Activated CD8-positive, alpha-beta memory T cell treated with anti-CD3 and anti-CD28 coated beads for 36 hours (primary cell): ENCODE measurements around the gene MSL1. TPM values are rescaled to one million over a fixed set of nuclear protein-coding genes. Genes with fewer than 3 reads are reported as not detected.

ENCODE experiments used
- CTCF ChIA-PET: fragments of 350-600 bp; sonication (Branson Sonifier 250); formaldehyde crosslinking; loops from one replicate; lab custom pipeline; 2021; ENCODE audit warnings: antibody characterized with exemption; lab: Charles Lee
- POLR2A ChIA-PET: fragments of 350-600 bp; sonication (Branson Sonifier 250); formaldehyde crosslinking; loops from one replicate; lab custom pipeline; 2021; ENCODE audit warnings: antibody characterized with exemption; lab: Charles Lee
- total RNA-seq, 2 experiments: library from RNA; stranded (reverse); gene quantifications; one replicate each; pipeline ENCODE4 v1.2.3, GENCODE V29; 2021

Gene MSL1
- total RNA-seq, 2 experiments from 2014 or later, result 80.5 to 84.8 TPM

DNA sequence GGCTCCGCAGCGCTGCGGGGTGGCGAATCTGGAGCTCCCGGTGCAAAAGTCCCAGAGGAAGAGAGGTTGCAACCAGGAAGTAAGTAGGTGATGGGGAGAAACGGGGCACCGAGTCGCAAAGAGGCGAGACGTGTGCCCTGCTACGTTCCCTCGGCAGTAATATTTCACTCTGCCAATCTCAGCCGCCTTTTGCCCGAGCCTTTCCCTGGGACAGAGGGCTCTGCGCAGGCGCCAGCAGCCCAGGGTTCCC lies 21.4 kb upstream of the MSL1 start, which contains the start of gene NR1D1:
Gene NR1D1, minus strand, starts transcription at position 171 of the 250 bp plus-strand sequence. CDS start 495 bp downstream, outside the sequence.
- ChIA-PET POLR2A (interaction anchor here (0.5 to 1.5 kb wide), 5 partner anchors 13 to 37 kb away, joined by 3 to 7 read pairs (median 5); partner anchors contain the start of gene THRA), CTCF (interaction anchor here (0.6 to 12.0 kb wide), 6 partner anchors 11 to 353 kb away, joined by 3 to 104 read pairs (median 8); no protein-coding TSS in a partner anchor)

DNA sequence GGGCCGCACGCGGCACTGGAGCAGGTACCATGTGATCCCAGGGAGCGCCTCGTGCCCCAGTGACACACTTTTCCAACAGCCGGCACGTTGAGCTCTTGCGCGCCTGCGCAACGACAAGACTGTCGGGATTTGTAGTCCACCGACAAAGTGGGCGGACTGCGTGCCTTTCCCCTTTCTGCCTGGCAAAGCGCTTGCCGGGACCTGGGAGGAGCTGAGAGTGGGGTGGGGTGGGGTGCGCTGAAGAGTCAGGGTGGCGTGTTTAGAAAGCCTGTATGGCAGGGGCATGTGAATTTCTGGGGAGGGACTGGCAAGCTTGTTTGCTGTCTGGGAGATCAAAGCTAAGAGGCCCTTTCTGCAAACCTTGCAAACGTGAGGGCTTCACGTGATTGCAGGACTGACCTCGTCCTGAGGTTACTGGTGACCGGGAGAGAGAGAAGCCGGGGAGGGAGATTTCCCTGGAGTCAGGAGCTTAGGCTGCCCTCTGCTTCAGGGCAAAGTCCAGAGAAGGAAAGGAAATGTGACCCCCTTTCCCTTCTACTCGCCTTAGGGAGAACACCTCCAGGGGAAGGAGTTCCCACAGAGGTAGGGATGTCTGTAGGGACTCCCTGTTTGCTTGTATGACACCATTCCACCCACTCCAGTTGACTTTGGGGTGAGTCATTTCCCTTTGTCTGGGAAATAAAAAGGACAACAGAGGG lies 21.0 kb upstream of the MSL1 start:
- ChIA-PET POLR2A (interaction anchor here (0.5 to 1.5 kb wide), 5 partner anchors 13 to 38 kb away, joined by 3 to 7 read pairs (median 5); partner anchors contain the start of gene THRA), CTCF (interaction anchor here (0.6 to 12.0 kb wide), 6 partner anchors 11 to 353 kb away, joined by 3 to 104 read pairs (median 8); no protein-coding TSS in a partner anchor)

GRCh38 chr17:40101367-40102210 lies 20.2 kb upstream of the MSL1 start:
- POLR2A ChIA-PET, result interaction anchor here (1.2 to 1.5 kb wide), 2 partner anchors 12 to 33 kb away, joined by 5 to 7 read pairs; no protein-coding TSS in a partner anchor
- CTCF ChIA-PET, result interaction anchor here (0.6 to 12.0 kb wide), 5 partner anchors 10 to 67 kb away, joined by 3 to 104 read pairs (median 4); partner anchors contain the start of gene THRA

DNA sequence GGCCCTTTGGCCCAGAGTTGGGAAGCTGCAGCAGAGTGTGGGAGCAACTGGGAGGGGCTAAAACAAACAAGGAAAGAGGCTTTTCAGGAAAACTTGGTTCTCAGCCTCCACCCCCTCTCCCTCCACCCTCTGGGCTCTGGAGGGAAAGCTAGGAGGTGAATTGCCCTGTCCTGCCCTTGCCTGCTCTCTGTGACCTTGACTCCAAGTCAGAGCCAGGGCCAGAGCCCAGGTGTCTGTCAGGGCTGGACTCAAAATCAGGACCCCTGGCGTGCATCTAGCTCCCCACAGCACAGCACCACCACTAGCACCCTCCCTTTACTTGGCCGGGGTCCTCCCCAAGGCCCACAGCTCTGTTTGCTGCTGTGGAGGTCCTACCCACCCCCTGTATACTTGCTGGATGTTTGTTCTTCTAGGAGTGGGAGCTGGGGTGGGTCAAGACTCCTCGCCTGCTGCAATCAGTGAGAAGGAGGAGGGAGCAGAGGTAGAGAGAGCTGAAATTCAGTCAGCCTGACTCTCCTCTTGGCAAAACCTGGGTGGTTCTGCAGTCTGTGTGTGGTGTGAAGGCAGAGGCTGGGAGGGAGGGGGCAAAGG lies 18.6 kb upstream of the MSL1 start:
- CTCF ChIA-PET, result interaction anchor here (1.2 to 12.0 kb wide), 4 partner anchors 8 to 34 kb away, joined by 4 to 104 read pairs (median 6); no protein-coding TSS in a partner anchor
- POLR2A ChIA-PET, result interaction anchor here (0.9 kb wide), 1 partner anchor 10 kb away, joined by 3 read pairs; no protein-coding TSS in a partner anchor

DNA sequence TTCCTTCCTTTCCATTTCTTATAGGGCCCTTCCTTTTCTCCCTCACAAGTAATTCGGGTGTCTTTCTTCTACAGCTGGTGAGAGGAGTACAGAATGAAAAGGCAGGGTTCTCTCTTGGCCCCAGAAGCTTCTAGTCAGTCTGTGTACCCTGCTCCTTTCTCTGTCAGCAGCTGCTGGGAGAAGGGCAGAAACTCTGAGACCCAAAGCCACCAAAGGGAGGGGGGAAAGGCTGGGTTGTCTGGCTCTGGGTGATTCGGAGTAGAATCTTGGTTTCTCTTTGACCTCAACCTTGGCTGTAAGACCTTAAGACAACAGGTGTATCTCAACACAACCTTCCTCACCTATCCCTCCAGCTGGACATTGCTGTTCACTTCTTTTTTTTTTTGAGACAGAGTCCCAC lies 18.1 kb upstream of the MSL1 start:
- ChIA-PET CTCF (interaction anchor here (1.2 to 12.0 kb wide), 4 partner anchors 8 to 34 kb away, joined by 4 to 104 read pairs (median 6); no protein-coding TSS in a partner anchor), POLR2A (interaction anchor here (0.9 kb wide), 1 partner anchor 10 kb away, joined by 3 read pairs; no protein-coding TSS in a partner anchor)

DNA sequence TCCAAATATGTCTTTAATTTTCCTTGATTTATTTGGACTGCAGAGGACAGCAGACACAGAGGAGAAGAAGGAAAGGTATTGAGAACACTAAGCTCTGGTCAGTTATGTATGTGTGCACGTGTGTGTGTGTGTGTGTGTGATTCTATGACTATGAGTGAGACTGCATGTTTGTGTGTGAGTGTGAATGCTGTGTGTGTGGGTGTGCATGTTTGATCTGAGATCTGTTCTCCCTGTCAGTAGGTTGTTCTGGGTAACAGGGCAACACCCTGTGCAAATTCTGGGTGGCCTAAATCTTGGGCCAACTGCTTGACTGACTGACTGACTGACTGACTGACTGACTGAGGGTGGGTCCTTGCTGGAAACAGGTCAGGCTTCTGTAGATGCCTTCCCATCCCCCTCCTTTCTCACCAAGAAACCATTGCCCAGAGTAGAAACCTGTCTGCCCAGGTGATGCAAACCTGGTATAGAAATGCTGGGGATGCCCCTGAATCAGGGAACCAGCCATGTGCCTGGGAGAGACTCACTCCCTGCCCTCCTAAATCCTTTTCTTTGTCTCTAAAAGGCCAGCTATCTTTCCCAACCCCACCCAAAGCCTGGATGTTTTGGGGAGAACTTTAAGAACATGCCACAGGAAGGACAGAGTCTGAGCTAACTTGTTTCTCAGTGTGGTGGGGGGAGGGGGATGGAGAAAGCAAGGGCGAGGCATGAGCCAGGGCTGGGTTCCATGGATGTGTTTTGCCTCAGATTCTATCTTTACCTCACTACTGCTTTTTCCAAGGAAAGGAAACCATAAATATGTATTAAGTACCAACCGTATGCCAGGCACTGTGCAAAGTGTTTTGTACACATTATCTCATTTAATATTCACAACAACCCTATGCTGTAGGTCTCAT lies 16.9 kb upstream of the MSL1 start:
- CTCF ChIA-PET, result no interaction called here
- POLR2A ChIA-PET, result no interaction called here

GRCh38 chr17:40105861-40106759 lies 15.7 kb upstream of the MSL1 start:
- ChIA-PET POLR2A (interaction anchor here (0.6 to 1.1 kb wide), 2 partner anchors 21 to 37 kb away, joined by 3 to 4 read pairs; no protein-coding TSS in a partner anchor), CTCF (interaction anchor here (1.1 kb wide), 1 partner anchor 42 kb away, joined by 5 read pairs; no protein-coding TSS in a partner anchor)

GRCh38 chr17:40106760-40107521 lies 14.8 kb upstream of the MSL1 start:
- ChIA-PET POLR2A (interaction anchor here (0.6 to 1.1 kb wide), 2 partner anchors 20 to 38 kb away, joined by 3 to 4 read pairs; no protein-coding TSS in a partner anchor), CTCF (interaction anchor here (0.9 to 1.1 kb wide), 2 partner anchors 8 to 43 kb away, joined by 3 to 5 read pairs; no protein-coding TSS in a partner anchor)

DNA sequence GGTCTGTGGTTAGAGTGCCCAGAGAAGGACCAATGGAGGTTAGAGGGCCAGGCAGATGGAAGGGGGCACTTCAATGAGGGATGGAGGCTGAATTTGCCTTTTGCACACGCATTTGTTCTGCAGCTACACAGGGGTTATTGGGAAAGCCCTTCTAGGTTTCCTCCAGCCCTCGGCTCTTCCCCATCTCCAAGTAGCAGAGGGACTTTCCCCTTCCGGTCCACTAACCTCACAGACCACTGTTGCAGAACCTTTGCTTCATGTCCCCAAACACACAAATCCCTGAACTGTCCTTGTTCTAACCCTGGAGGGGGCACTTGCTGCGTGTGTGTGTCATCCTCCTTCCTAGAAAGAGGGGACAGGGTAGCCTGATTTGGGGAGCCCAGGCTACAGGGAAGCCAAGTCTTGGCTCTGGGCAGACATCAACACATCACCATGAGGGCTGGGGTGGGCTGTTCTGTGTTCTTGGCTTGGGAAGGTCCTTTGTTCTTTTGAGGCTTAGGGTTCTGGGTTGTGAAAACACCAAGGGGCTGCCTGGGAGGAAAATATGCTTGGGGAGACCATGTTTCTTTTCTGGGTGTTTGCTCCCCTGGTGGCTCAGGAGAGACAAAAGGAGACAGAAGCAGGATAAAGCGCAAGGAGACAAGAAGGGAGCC lies 14.1 kb upstream of the MSL1 start:
- ChIA-PET CTCF (interaction anchor here (0.9 kb wide), 1 partner anchor 9 kb away, joined by 3 read pairs; no protein-coding TSS in a partner anchor), POLR2A (interaction anchor here (1.1 kb wide), 1 partner anchor 38 kb away, joined by 4 read pairs; no protein-coding TSS in a partner anchor)

DNA sequence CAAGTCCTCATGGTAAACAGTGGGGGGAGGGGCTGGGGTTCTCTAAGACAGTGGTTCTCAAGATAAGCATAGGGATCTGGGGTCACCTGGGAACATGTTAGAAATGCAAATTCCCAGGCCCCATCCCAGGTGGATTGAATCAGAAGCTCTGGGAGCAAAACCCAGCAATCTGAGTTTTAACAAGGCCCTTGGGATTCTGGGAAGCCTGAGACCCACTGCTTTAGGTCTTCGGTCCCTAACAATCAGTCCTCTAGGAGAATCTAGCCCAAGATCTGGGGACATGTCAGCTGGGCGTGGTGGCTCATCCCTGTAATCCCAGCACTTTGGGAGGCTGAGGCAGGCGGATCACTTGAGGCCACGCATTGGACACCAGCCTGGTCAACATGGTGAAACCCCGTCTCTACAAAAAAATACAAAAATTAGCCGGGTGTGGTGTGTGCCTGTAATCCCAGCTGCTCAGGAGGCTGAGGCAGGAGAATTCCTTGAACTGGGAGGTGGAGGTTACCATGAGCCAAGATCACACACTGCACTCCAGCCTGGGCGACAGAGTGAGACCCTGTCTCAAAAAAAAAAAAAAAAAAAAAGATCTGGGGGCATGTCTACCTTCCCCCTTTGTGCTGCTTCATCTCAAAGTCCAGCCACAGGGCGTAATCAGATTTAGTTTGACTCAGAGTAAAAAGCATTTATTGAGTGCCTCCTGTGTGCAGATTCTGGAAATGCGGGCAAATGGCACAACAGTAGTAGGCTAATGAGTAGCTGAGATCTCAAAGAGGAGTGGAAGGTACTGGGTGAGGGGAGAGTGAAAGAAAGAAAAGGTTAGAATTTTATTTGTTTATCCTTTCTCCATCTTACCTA lies 12.6 kb upstream of the MSL1 start:
- CTCF ChIA-PET, result interaction anchor here (0.7 to 5.9 kb wide), 11 partner anchors 11 to 443 kb away, joined by 3 to 104 read pairs (median 3); partner anchors contain the start of genes MED24 and NR1D1
- POLR2A ChIA-PET, result interaction anchor here (0.7 kb wide), 2 partner anchors 44 to 1210 kb away, joined by 5 to 7 read pairs; no protein-coding TSS in a partner anchor

- ChIA-PET CTCF (interaction anchor here (0.7 to 5.9 kb wide), 14 partner anchors 12 to 442 kb away, joined by 3 to 104 read pairs (median 6); partner anchors contain the start of genes MED24 and NR1D1), POLR2A (interaction anchor here (0.7 kb wide), 1 partner anchor 1211 kb away, joined by 5 read pairs; no protein-coding TSS in a partner anchor)
Observed at GRCh38 chr17:40110026-40110845, 11.5 kb upstream of the MSL1 start.

- CTCF ChIA-PET, result interaction anchor here (0.6 to 5.9 kb wide), 19 partner anchors 12 to 244 kb away, joined by 3 to 104 read pairs (median 5); partner anchors contain the start of genes CASC3, CSF3, MED24 and NR1D1
- POLR2A ChIA-PET, result interaction anchor here (0.6 to 1.6 kb wide), 3 partner anchors 11 to 53 kb away, joined by 3 to 11 read pairs (median 4); partner anchors contain the start of genes CASC3 and MSL1
Observed at GRCh38 chr17:40111221-40112128, 10.3 kb upstream of the MSL1 start.
